IMR-90 (cell line): ENCODE data around the gene PHLDB1. TPM values are rescaled to one million over a fixed set of nuclear protein-coding genes. Genes with fewer than 3 reads are reported as not detected.

Experiments
- ATAC-seq: fragments of 200-7000 bp; cut with Tn5 transposase; 2 replicates; pipeline ENCODE4 v1.9.1; 2020; ENCODE audit warnings: low read depth, mild to moderate bottlenecking, moderate library complexity
- BruUV-seq: library from RNA; stranded (reverse); fragments of 400-500 nt; replicated peaks from 2 replicates; lab custom pipeline; 2021; lab: Mats Ljungman, UMichigan
- CTCF ChIA-PET: fragments of 300-600 bp; formaldehyde crosslinking; extraction: SDS; loops from one replicate; lab custom pipeline; 2021; ENCODE audit warnings: antibody characterized with exemption; lab: Yijun Ruan, JAX
- POLR2A ChIA-PET: fragments of 300-600 bp; sonication (Branson Sonifier 250); formaldehyde crosslinking; loops from one replicate; lab custom pipeline; 2022; ENCODE audit warnings: antibody characterized with exemption; ENCODE audit not compliant: unreplicated experiment; lab: Charles Lee
- DNase-seq: peaks from one replicate; pipeline ENCODE4 v3.0.0; 2013
- H2AFZ ChIP-seq: replicated peaks from 2 replicates; pipeline ENCODE3; 2013; ENCODE audit warnings: low read length, mild to moderate bottlenecking; ENCODE audit not compliant: poor library complexity
- H2AK5ac ChIP-seq: 2 replicates; pipeline ENCODE4 v1.6.1; 2013; ENCODE audit warnings: low read depth, low read length, inconsistent platforms
- H2AK9ac ChIP-seq: replicated peaks from 2 replicates; pipeline ENCODE3; 2013; ENCODE audit warnings: mild to moderate bottlenecking, low read depth, low read length, moderate library complexity; ENCODE audit not compliant: poor library complexity
- H2BK120ac ChIP-seq: 2 replicates; pipeline ENCODE4 v1.6.1; 2013; ENCODE audit warnings: low read depth, low read length, inconsistent platforms
- H2BK15ac ChIP-seq: 3 replicates; pipeline ENCODE4 v1.6.1; 2013; ENCODE audit warnings: low read depth, low read length, inconsistent platforms
- H2BK20ac ChIP-seq: 2 replicates; pipeline ENCODE4 v1.6.1; 2013; ENCODE audit warnings: low read depth, mild to moderate bottlenecking, inconsistent platforms, low read length, moderate library complexity
- H2BK5ac ChIP-seq: 2 replicates; pipeline ENCODE4 v1.6.1; 2013; ENCODE audit warnings: mild to moderate bottlenecking, low read depth, low read length, inconsistent platforms; ENCODE audit not compliant: poor library complexity, severe bottlenecking
- H3K14ac ChIP-seq: replicated peaks from 2 replicates; pipeline ENCODE4 v1.6.1; 2013; ENCODE audit warnings: low read depth, low read length, inconsistent platforms
- H3K18ac ChIP-seq: 2 replicates; pipeline ENCODE4 v1.6.1; 2013; ENCODE audit warnings: low read depth, low read length, control low read depth
- H3K23ac ChIP-seq: 2 replicates; pipeline ENCODE4 v1.6.1; 2013; ENCODE audit warnings: low read depth, low read length, inconsistent platforms
- H3K27ac ChIP-seq: 2 replicates; pipeline ENCODE4 v1.5.1; 2013; ENCODE audit warnings: mild to moderate bottlenecking, control low read depth, low read length; ENCODE audit not compliant: insufficient read depth
- H3K27me3 ChIP-seq: 2 replicates; pipeline ENCODE4 v1.6.1; 2013; ENCODE audit warnings: low read length; ENCODE audit not compliant: control insufficient read depth, insufficient read depth
- H3K36me3 ChIP-seq: 2 replicates; pipeline ENCODE4 v1.6.1; 2013; ENCODE audit warnings: low read length, mixed read lengths; ENCODE audit not compliant: control insufficient read depth, insufficient read depth
- H3K4ac ChIP-seq: 2 replicates; pipeline ENCODE4 v1.6.1; 2013; ENCODE audit warnings: low read depth, low read length, inconsistent platforms
- H3K4me1 ChIP-seq: 2 replicates; pipeline ENCODE4 v1.6.1; 2013; ENCODE audit warnings: low read length, mixed read lengths; ENCODE audit not compliant: control insufficient read depth, insufficient read depth
- H3K4me2 ChIP-seq: 2 replicates; pipeline ENCODE4 v1.6.1; 2013; ENCODE audit warnings: low read depth, mild to moderate bottlenecking, control low read depth, low read length, moderate library complexity
- H3K4me3 ChIP-seq: 2 replicates; pipeline ENCODE4 v1.5.1; 2013; ENCODE audit warnings: low read depth, mild to moderate bottlenecking, control low read depth, low read length, moderate library complexity; ENCODE audit not compliant: insufficient read depth
- H3K56ac ChIP-seq: 2 replicates; pipeline ENCODE4 v1.6.1; 2013; ENCODE audit warnings: low read length, inconsistent platforms; ENCODE audit not compliant: insufficient read depth; ENCODE audit errors: extremely low read depth
- H3K79me1 ChIP-seq, 2 experiments: 2 replicates each; pipeline ENCODE4 v1.6.1; 2013; ENCODE audit warnings: low read length in 2 of 2, inconsistent platforms in 1 of 2, low read depth in 1 of 2
- H3K9ac ChIP-seq: 2 replicates; pipeline ENCODE4 v1.6.1; 2013; ENCODE audit warnings: low read depth, low read length, control low read depth
- H3K9me1 ChIP-seq: 2 replicates; pipeline ENCODE4 v1.6.1; 2013; ENCODE audit warnings: low read length, inconsistent platforms; ENCODE audit not compliant: insufficient read depth
- H3K9me3 ChIP-seq: 2 replicates; pipeline ENCODE4 v1.6.1; 2013; ENCODE audit warnings: low read length; ENCODE audit not compliant: control insufficient read depth, insufficient read depth
- H4K20me1 ChIP-seq: 2 replicates; pipeline ENCODE4 v1.6.1; 2013; ENCODE audit warnings: low read length, inconsistent platforms; ENCODE audit not compliant: insufficient read depth
- H4K5ac ChIP-seq: 2 replicates; pipeline ENCODE4 v1.6.1; 2013; ENCODE audit warnings: mild to moderate bottlenecking, low read depth, low read length, control low read depth
- H4K8ac ChIP-seq, 2 experiments: 2 replicates each; pipeline ENCODE4 v1.6.1; 2013; ENCODE audit warnings: low read depth in 2 of 2, low read length in 2 of 2, control low read depth in 1 of 2, inconsistent platforms in 1 of 2
- H4K91ac ChIP-seq: 2 replicates; pipeline ENCODE4 v1.6.1; 2013; ENCODE audit warnings: low read depth, low read length, inconsistent platforms; ENCODE audit not compliant: insufficient read depth
- BHLHE40 ChIP-seq: fragments of 150-350 bp; IDR thresholded peaks from 2 replicates; pipeline ENCODE4 v1.6.1; 2016; ENCODE audit warnings: mild to moderate bottlenecking, low read depth, low read length
- CEBPB ChIP-seq: IDR thresholded peaks from 2 replicates; pipeline ENCODE4 v1.6.1; 2012; ENCODE audit warnings: low read depth, low read length, improper control_type of control experiment
- CHD1 ChIP-seq: IDR thresholded peaks from 2 replicates; pipeline ENCODE4 v1.6.1; 2012; ENCODE audit warnings: low read depth, low read length, improper control_type of control experiment
- FOS ChIP-seq: fragments of 150-350 bp; IDR thresholded peaks from 2 replicates; pipeline ENCODE4 v1.6.1; 2016; ENCODE audit warnings: low read depth, low read length
- MAFK ChIP-seq: IDR thresholded peaks from 2 replicates; pipeline ENCODE4 v1.6.1; 2012; ENCODE audit warnings: low read depth, low read length, improper control_type of control experiment
- MAZ ChIP-seq: IDR thresholded peaks from 2 replicates; pipeline ENCODE4 v1.6.1; 2012; ENCODE audit warnings: low read depth, mild to moderate bottlenecking, low read length, improper control_type of control experiment, moderate library complexity, borderline replicate concordance
- MXI1 ChIP-seq: IDR thresholded peaks from 2 replicates; pipeline ENCODE4 v1.6.1; 2012; ENCODE audit warnings: low read depth, mild to moderate bottlenecking, low read length, moderate library complexity, borderline replicate concordance
- NFE2L2 ChIP-seq: fragments of 150-350 bp; IDR thresholded peaks from 2 replicates; pipeline ENCODE4 v1.6.1; 2016; ENCODE audit warnings: low read depth, mild to moderate bottlenecking, low read length
- RCOR1 ChIP-seq: IDR thresholded peaks from 2 replicates; pipeline ENCODE4 v1.6.1; 2012; ENCODE audit warnings: mild to moderate bottlenecking, low read length, improper control_type of control experiment; ENCODE audit not compliant: insufficient replicate concordance
- RFX5 ChIP-seq: IDR thresholded peaks from 2 replicates; pipeline ENCODE4 v1.8.0; 2012; ENCODE audit warnings: low read depth, mild to moderate bottlenecking, low read length, moderate library complexity
- SMC3 ChIP-seq: fragments of 150-350 bp; IDR thresholded peaks from 2 replicates; pipeline ENCODE4 v1.6.1; 2016; ENCODE audit warnings: low read depth, mild to moderate bottlenecking, antibody characterized with exemption, low read length, moderate library complexity
- WGBS, 2 experiments: methylation state at CpG; one replicate each; pipeline versions ENCODE4 v1.1.5 to v1.1.7; 2013; ENCODE audit warnings: missing lambda C conversion rate in 2 of 2; ENCODE audit not compliant: insufficient read length in 1 of 2; ENCODE audit errors: extremely low coverage in 2 of 2; 5-methylcytosine and 5-hydroxymethylcytosine counted together
- dilution Hi-C: fragments of 300-500 bp; cut with HindIII; formaldehyde crosslinking; loops from one replicate; pipeline ENCODE4 v1.14.3; 2018; ENCODE audit warnings: low sequenced_read_pairs; ENCODE audit not compliant: unreplicated experiment
- in situ Hi-C: fragments of 300-500 bp; cut with MboI; formaldehyde crosslinking; loops from 3 replicates; pipeline ENCODE4 v1.14.3; 2019; ENCODE audit warnings: low sequenced_read_pairs, inconsistent platforms, mixed read lengths
- intact Hi-C: fragments of 100-400 bp; cut with micrococcal nuclease; formaldehyde crosslinking; loops from 2 replicates; pipeline ENCODE4 v1.10.0; 2022
- polyA plus RNA-seq, 3 experiments: library from polyadenylated mRNA; depleted of rRNA; stranded (reverse); fragments of >200 nt; gene quantifications; 2 replicates each; pipeline ENCODE4 v1.2.3, GENCODE V29; 2012; ENCODE audit warnings: low replicate concordance in 1 of 3
- total RNA-seq: library from RNA; depleted of rRNA; stranded (reverse); fragments of >200 nt; gene quantifications from 2 replicates; pipeline ENCODE4 v1.2.3, GENCODE V29; 2012
- TF ChIP-seq, protein P1 (sequence below): fragments of 150-350 bp; IDR thresholded peaks from 2 replicates; pipeline ENCODE4 v1.6.1; 2016; ENCODE audit warnings: low read depth, mild to moderate bottlenecking, low read length, moderate library complexity, borderline replicate concordance
- TF ChIP-seq, protein P2 (sequence below): conservative IDR thresholded peaks from 2 replicates; pipeline ENCODE4 v1.5.1; 2012; ENCODE audit warnings: mild to moderate bottlenecking, low read depth, low read length, improper control_type of control experiment
- TF ChIP-seq, protein P3 (sequence below): fragments of 150-350 bp; IDR thresholded peaks from 2 replicates; pipeline ENCODE4 v1.6.1; 2017; ENCODE audit warnings: mild to moderate bottlenecking, antibody characterized with exemption, low read length, low read depth

The PHLDB1 gene
- total and polyA plus RNA-seq, 2 of the 4 experiments (the other 2 are of a cell fraction): 40.0 to 90.4 TPM

DNA sequence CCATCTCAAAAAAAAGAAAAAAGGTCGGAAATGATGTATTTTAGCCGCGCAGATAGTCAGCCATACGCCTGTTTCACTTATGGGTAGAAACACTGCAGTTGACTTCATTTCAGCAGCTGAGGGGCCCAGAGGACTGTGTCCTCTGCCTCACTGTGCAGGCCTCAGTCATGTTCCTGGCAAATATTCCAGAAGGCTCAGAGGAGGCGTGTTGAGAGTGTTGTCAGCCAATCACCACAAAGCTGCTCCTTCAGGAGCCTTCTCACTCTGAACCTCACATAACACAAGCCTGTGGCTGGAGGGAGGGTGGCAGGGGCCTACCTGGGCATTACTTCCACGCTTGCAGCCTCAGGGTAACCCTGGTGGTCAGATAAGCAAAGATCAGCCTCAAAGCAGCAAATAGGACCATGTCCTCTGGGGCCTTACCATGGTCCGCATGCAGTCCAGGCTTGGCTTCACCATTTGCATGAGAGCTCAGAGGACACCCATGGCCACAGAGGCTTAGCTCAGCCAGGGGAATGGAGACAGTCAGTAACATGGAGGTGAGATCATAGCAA lies 89.3 kb downstream of the PHLDB1 start:
- Histone ChIP-seq H3K9me1 (peaks cover 7% of the 10 kb centered on the region; the same call in 1 of the 2 replicates), H3K79me1 (no peaks in the 10 kb centered on the region), H3K18ac (no peak overlapping the region), H3K4ac (no peak overlapping the region), H3K14ac (no peak overlapping the region), H3K23ac (no peak overlapping the region), H2AFZ (peak overlapping the region; percentile 5), H2BK15ac (no peak overlapping the region), H4K20me1 (no peaks in the 10 kb centered on the region), H3K9ac (no peak overlapping the region), H4K8ac (no peak overlapping the region), H3K9me3 (peaks cover 4% of the 10 kb centered on the region; the same call in 1 of the 2 replicates), H4K91ac (no peak overlapping the region), H4K5ac (no peak overlapping the region), H3K56ac (no peak overlapping the region), H2AK5ac (no peak overlapping the region), H3K27me3 (no peaks in the 10 kb centered on the region), H2BK20ac (no peak overlapping the region), H3K27ac (no peak overlapping the region), H2BK5ac (no peak overlapping the region), H3K36me3 (no peaks in the 10 kb centered on the region), H3K4me1 (peaks cover 9% of the 10 kb centered on the region), H3K4me2 (no peak overlapping the region), H3K4me3 (no peak overlapping the region), H2BK120ac (no peak overlapping the region), H2AK9ac (no peak overlapping the region)
- intact Hi-C loops: no loop called here
- ATAC-seq: peak; percentile 47; the same call in 1 of the 2 replicates
- POLR2A ChIA-PET: no interaction called here
- in situ Hi-C loops: no loop called here
- no TSS peak for BruUV-seq
- dilution Hi-C loops: no loop called here
- no peak for DNase-seq
- 80% methylated on average over 1 of the region's 7 CpGs; no CpG with 5 or more reads in 1 of the 2 experiments for WGBS, 2 experiments
- TF ChIP-seq BHLHE40 (no peak), MXI1 (no peak), RCOR1 (no peak), NFE2L2 (no peak), MAZ (no peak), MAFK (no peak), RFX5 (no peak), CHD1 (no peak), SMC3 (no peak), CEBPB (no peak), FOS (no peak)
- TF ChIP-seq, protein P1, sequence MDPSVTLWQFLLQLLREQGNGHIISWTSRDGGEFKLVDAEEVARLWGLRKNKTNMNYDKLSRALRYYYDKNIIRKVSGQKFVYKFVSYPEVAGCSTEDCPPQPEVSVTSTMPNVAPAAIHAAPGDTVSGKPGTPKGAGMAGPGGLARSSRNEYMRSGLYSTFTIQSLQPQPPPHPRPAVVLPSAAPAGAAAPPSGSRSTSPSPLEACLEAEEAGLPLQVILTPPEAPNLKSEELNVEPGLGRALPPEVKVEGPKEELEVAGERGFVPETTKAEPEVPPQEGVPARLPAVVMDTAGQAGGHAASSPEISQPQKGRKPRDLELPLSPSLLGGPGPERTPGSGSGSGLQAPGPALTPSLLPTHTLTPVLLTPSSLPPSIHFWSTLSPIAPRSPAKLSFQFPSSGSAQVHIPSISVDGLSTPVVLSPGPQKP: no peak
- TF ChIP-seq, protein P2, sequence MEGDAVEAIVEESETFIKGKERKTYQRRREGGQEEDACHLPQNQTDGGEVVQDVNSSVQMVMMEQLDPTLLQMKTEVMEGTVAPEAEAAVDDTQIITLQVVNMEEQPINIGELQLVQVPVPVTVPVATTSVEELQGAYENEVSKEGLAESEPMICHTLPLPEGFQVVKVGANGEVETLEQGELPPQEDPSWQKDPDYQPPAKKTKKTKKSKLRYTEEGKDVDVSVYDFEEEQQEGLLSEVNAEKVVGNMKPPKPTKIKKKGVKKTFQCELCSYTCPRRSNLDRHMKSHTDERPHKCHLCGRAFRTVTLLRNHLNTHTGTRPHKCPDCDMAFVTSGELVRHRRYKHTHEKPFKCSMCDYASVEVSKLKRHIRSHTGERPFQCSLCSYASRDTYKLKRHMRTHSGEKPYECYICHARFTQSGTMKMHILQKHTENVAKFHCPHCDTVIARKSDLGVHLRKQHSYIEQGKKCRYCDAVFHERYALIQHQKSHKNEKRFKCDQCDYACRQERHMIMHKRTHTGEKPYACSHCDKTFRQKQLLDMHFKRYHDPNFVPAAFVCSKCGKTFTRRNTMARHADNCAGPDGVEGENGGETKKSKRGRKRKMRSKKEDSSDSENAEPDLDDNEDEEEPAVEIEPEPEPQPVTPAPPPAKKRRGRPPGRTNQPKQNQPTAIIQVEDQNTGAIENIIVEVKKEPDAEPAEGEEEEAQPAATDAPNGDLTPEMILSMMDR: no peak
- TF ChIP-seq, protein P3, sequence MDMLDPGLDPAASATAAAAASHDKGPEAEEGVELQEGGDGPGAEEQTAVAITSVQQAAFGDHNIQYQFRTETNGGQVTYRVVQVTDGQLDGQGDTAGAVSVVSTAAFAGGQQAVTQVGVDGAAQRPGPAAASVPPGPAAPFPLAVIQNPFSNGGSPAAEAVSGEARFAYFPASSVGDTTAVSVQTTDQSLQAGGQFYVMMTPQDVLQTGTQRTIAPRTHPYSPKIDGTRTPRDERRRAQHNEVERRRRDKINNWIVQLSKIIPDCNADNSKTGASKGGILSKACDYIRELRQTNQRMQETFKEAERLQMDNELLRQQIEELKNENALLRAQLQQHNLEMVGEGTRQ: no peak
- CTCF ChIA-PET: no interaction called here
